GM23338 (cell line): ENCODE measurements around the gene ABHD17A. TPM values are rescaled to one million over a fixed set of nuclear protein-coding genes. Genes with fewer than 3 reads are reported as not detected.
"Not testable (repeated sequence)": the region's sequence is repeated elsewhere in the genome, so short reads cannot be mapped to it uniquely, and the experiment has no call there.

Source experiments
- ATAC-seq: fragments of 200-7000 bp; cut with Tn5 transposase; 3 replicates; pipeline ENCODE4 v1.9.1; 2020
- DNase-seq: peaks from one replicate; pipeline ENCODE4 v3.0.0-alpha.2; 2015; ENCODE audit warnings: low spot score
- H2AFZ ChIP-seq: fragments of 200-600 bp; sonication (generic); 2 replicates; pipeline ENCODE4 v1.8.0; 2016; ENCODE audit warnings: antibody characterized with exemption, mild to moderate bottlenecking, moderate library complexity
- H3F3A ChIP-seq: fragments of 200-600 bp; sonication (generic); replicated peaks from 2 replicates; pipeline ENCODE4 v1.8.0; 2017; ENCODE audit warnings: antibody characterized with exemption, mixed run types, low read depth
- H3K27ac ChIP-seq: fragments of 200-600 bp; sonication (generic); 2 replicates; pipeline ENCODE4 v1.6.1; 2016; ENCODE audit warnings: low read depth
- H3K27me3 ChIP-seq: fragments of 200-600 bp; sonication (generic); 2 replicates; pipeline ENCODE4 v1.8.0; 2016; ENCODE audit warnings: mild to moderate bottlenecking, mixed run types, moderate library complexity; ENCODE audit not compliant: insufficient read depth
- H3K36me3 ChIP-seq: fragments of 200-600 bp; sonication (generic); 2 replicates; pipeline ENCODE4 v1.8.0; 2016; ENCODE audit warnings: mild to moderate bottlenecking; ENCODE audit not compliant: insufficient read depth
- H3K4me1 ChIP-seq: fragments of 200-600 bp; sonication (generic); 2 replicates; pipeline ENCODE4 v1.8.0; 2016; ENCODE audit warnings: mild to moderate bottlenecking, moderate library complexity; ENCODE audit not compliant: insufficient read depth
- H3K4me2 ChIP-seq: fragments of 200-600 bp; sonication (generic); 2 replicates; pipeline ENCODE4 v1.7.1; 2017; ENCODE audit warnings: mixed run types
- H3K4me3 ChIP-seq: fragments of 200-600 bp; sonication (generic); 2 replicates; pipeline ENCODE4 v1.6.1; 2016; ENCODE audit warnings: mixed run types
- H3K79me2 ChIP-seq: fragments of 200-600 bp; sonication (generic); replicated peaks from 2 replicates; pipeline ENCODE4 v1.8.0; 2017; ENCODE audit warnings: mild to moderate bottlenecking; ENCODE audit not compliant: insufficient read depth
- H3K9me2 ChIP-seq: fragments of 200-600 bp; sonication (generic); 2 replicates; pipeline ENCODE4 v1.8.0; 2017; ENCODE audit not compliant: insufficient read depth
- H4K20me1 ChIP-seq: fragments of 200-600 bp; sonication (generic); replicated peaks from 2 replicates; pipeline ENCODE4 v1.8.0; 2017; ENCODE audit warnings: mild to moderate bottlenecking; ENCODE audit not compliant: insufficient read depth
- H3K27ac Mint-ChIP-seq: 2 replicates; pipeline ENCODE4 v1.8.0; 2020; ENCODE audit warnings: inconsistent platforms, mild to moderate bottlenecking, moderate library complexity, mixed read lengths
- H3K27me3 Mint-ChIP-seq: 3 replicates; pipeline ENCODE4 v1.8.0; 2022; ENCODE audit warnings: low read depth, mild to moderate bottlenecking, moderate library complexity, mixed read lengths, inconsistent platforms; ENCODE audit not compliant: insufficient read depth, poor library complexity
- H3K36me3 Mint-ChIP-seq: 3 replicates; pipeline ENCODE4 v1.8.0; 2021; ENCODE audit warnings: low read depth, mild to moderate bottlenecking, inconsistent platforms, moderate library complexity, mixed read lengths
- H3K4me1 Mint-ChIP-seq: 3 replicates; pipeline ENCODE4 v1.8.0; 2020; ENCODE audit warnings: mild to moderate bottlenecking, inconsistent platforms, mixed read lengths
- H3K4me3 Mint-ChIP-seq: 3 replicates; pipeline ENCODE4 v1.8.0; 2021; ENCODE audit warnings: moderate library complexity, mild to moderate bottlenecking, inconsistent platforms, mixed read lengths
- H3K9me3 Mint-ChIP-seq: 3 replicates; pipeline ENCODE4 v1.8.0; 2020; ENCODE audit warnings: moderate library complexity, mild to moderate bottlenecking, inconsistent platforms, mixed read lengths
- CTCF ChIP-seq, 2 experiments: fragments of 200-600 bp in 1 of 2; sonication (generic) in 1 of 2; conservative IDR thresholded peaks; 2 replicates each; pipeline versions ENCODE4 v1.5.1 to v1.6.1; 2016 to 2017; ENCODE audit warnings: antibody characterized with exemption in 2 of 2, low read depth in 2 of 2, mild to moderate bottlenecking in 2 of 2, moderate library complexity in 1 of 2
- EZH2 ChIP-seq: fragments of 200-600 bp; sonication (generic); IDR thresholded peaks from one replicate; pipeline ENCODE4 v1.8.0; 2017; ENCODE audit warnings: antibody characterized with exemption, mild to moderate bottlenecking, low read depth; ENCODE audit not compliant: unreplicated experiment
- EZH2phosphoT487 ChIP-seq: fragments of 200-600 bp; sonication (generic); IDR thresholded peaks from one replicate; pipeline ENCODE4 v1.8.1; 2018; ENCODE audit warnings: antibody characterized with exemption; ENCODE audit not compliant: unreplicated experiment
- NANOG ChIP-seq: IDR thresholded peaks from 2 replicates; pipeline ENCODE4 v1.6.1; 2016; ENCODE audit warnings: antibody characterized with exemption, borderline replicate concordance
- STAT1 ChIP-seq: IDR thresholded peaks from one replicate; pipeline ENCODE4 v1.6.1; 2016; ENCODE audit warnings: antibody characterized with exemption; ENCODE audit not compliant: unreplicated experiment
- polyA plus RNA-seq: library from polyadenylated mRNA; unstranded; fragments of >200 nt; fragmentation: Nextera tagmentation; extraction: Ambion mirVana; gene quantifications from 2 replicates; pipeline ENCODE4 v1.2.1, GENCODE V29; 2016
- total RNA-seq: library from RNA; depleted of rRNA; stranded (reverse); fragments of >200 nt; shearing (Covaris generic); gene quantifications from 2 replicates; pipeline ENCODE4 v1.2.3, GENCODE V29; 2014

The ABHD17A gene
- total and polyA plus RNA-seq, 2 experiments from 2014 or later, result 34.2 to 99.9 TPM

GRCh38 chr19:1875265-1875645, 10.0 kb downstream of the ABHD17A start:
- peaks cover 31% of the 10 kb centered on the region for H3K79me2 ChIP-seq
- H2AFZ ChIP-seq, result not testable (repeated sequence)

GRCh38 chr19:1874554-1875185, 10.6 kb downstream of the ABHD17A start:
- Mint-ChIP-seq H3K4me1 (peaks cover 16% of the 10 kb centered on the region), H3K27ac (no peak overlapping the region), H3K4me3 (peak overlapping the region; percentile 98), H3K27me3 (peaks cover 5% of the 10 kb centered on the region), H3K9me3 (no peaks in the 10 kb centered on the region), H3K36me3 (peaks cover 4% of the 10 kb centered on the region; the same call in 2 of the 3 replicates)
- no peaks in the 10 kb centered on the region for H3K36me3 ChIP-seq
- no peaks in the 10 kb centered on the region; the same call in 1 of the 2 replicates for H4K20me1 ChIP-seq
- peak overlapping the region; percentile 93 for H3K4me3 ChIP-seq
- TF ChIP-seq CTCF (conservative IDR thresholded peaks at IDR 0.05; ENCODE audit: low read depth in 2 of 2), result no peak
- TF ChIP-seq STAT1, result no peak
- no peak for TF ChIP-seq NANOG
- TF ChIP-seq EZH2phosphoT487, result no peak
- ATAC-seq (no peak), DNase-seq (no peak)
- peaks cover 31% of the 10 kb centered on the region for H3K79me2 ChIP-seq
- peak overlapping the region; percentile 99 for H3K4me2 ChIP-seq
- peaks cover 16% of the 10 kb centered on the region for H3K4me1 ChIP-seq
- H3F3A ChIP-seq, result peaks cover 9% of the 10 kb centered on the region; the same call in 1 of the 2 replicates
- no peak overlapping the region for H2AFZ ChIP-seq
- no peaks in the 10 kb centered on the region for H3K27me3 ChIP-seq
- 0 out of 2 replicates have a peak overlapping the region, but pooled peaks have one; percentile 5 for H3K27ac ChIP-seq
- H3K9me2 ChIP-seq, result no peaks in the 10 kb centered on the region

More at GRCh38 chr19:1875265-1875645, 10.0 kb downstream of the ABHD17A start:
- H3K9me3 Mint-ChIP-seq, H3F3A ChIP-seq, ATAC-seq, H3K27ac ChIP-seq, H3K36me3 Mint-ChIP-seq, DNase-seq, H3K27me3 Mint-ChIP-seq, H3K27me3 ChIP-seq, H3K36me3 ChIP-seq, H4K20me1 ChIP-seq, H3K9me2 ChIP-seq: not testable (repeated sequence)
- Mint-ChIP-seq H3K27ac (peak overlapping the region; percentile 95), H3K4me3 (peak overlapping the region; percentile 98), H3K4me1 (peaks cover 16% of the 10 kb centered on the region)
- Histone ChIP-seq H3K4me2 (peak overlapping the region; percentile 99), H3K4me1 (peaks cover 16% of the 10 kb centered on the region), H3K4me3 (peak overlapping the region; percentile 93)

- H3K36me3 Mint-ChIP-seq, result peaks cover 4% of the 10 kb centered on the region; the same call in 2 of the 3 replicates
- Histone ChIP-seq H2AFZ (no peak overlapping the region), H3K36me3 (no peaks in the 10 kb centered on the region), H3K27me3 (no peaks in the 10 kb centered on the region), H3F3A (peaks cover 9% of the 10 kb centered on the region; the same call in 1 of the 2 replicates), H3K4me2 (peak overlapping the region; percentile 99), H4K20me1 (no peaks in the 10 kb centered on the region; the same call in 1 of the 2 replicates), H3K4me1 (peaks cover 16% of the 10 kb centered on the region), H3K27ac (0 out of 2 replicates have a peak overlapping the region, but pooled peaks have one; percentile 5), H3K4me3 (peak overlapping the region; percentile 93), H3K9me2 (no peaks in the 10 kb centered on the region), H3K79me2 (peaks cover 31% of the 10 kb centered on the region)
- H3K4me1 Mint-ChIP-seq, result peaks cover 16% of the 10 kb centered on the region
- peak overlapping the region; percentile 98 for H3K4me3 Mint-ChIP-seq
- ATAC-seq (no peak), DNase-seq (no peak)
- no peak for TF ChIP-seq EZH2
- peak overlapping the region; percentile 9; the same call in 1 of the 2 replicates for H3K27ac Mint-ChIP-seq
- H3K27me3 Mint-ChIP-seq, result peaks cover 5% of the 10 kb centered on the region
- H3K9me3 Mint-ChIP-seq, result no peaks in the 10 kb centered on the region
Observed at GRCh38 chr19:1873524-1874473, 11.5 kb downstream of the ABHD17A start.
